Pancreas (tissue), 10 donors: ENCODE results near the gene ACSL5. TPM values are rescaled to one million over a fixed set of nuclear protein-coding genes. Genes with fewer than 3 reads are reported as not detected.

Source experiments
- ATAC-seq, 4 donors: fragments of 200-7000 bp; cut with Tn5 transposase; one replicate each; pipeline versions ENCODE4 v1.8.0 to v1.9.1; 2020; ENCODE audit warnings: mild to moderate bottlenecking in 4 of 4, moderate library complexity in 4 of 4
- DNase-seq, 6 donors: peaks; one replicate each; pipeline ENCODE4 v3.0.0-alpha.2; 2020
- FAIRE-seq: peaks from 2 replicates; lab custom pipeline; 2012; peaks lifted over from hg19 to GRCh38; lab: Jason Lieb, UNC
- H3K27ac ChIP-seq, 4 donors: fragments of 200-600 bp; sonication (generic); 1 replicate in 3 of 4; 2 replicates in 1 of 4; pipeline versions ENCODE4 v1.5.0 to v1.8.0; 2020
- H3K27me3 ChIP-seq, 4 donors: fragments of 200-600 bp; one replicate each; pipeline ENCODE4 v1.8.0; 2021
- H3K36me3 ChIP-seq, 3 donors: fragments of 200-600 bp; sonication (generic) in 1 of 3; one replicate each; pipeline versions ENCODE4 v1.5.0 to v1.8.0; 2020 to 2021
- H3K4me1 ChIP-seq, 3 donors: fragments of 200-600 bp; one replicate each; pipeline ENCODE4 v1.8.0; 2021
- H3K4me3 ChIP-seq, 4 donors: fragments of 200-600 bp; sonication (generic) in 2 of 4; one replicate each; pipeline versions ENCODE4 v1.5.0 to v1.8.0; 2020 to 2021
- H3K9me3 ChIP-seq, 4 donors: fragments of 200-600 bp; one replicate each; pipeline ENCODE4 v1.8.0; 2021
- CTCF ChIP-seq, 4 donors: fragments of 200-600 bp; sonication (generic) in 3 of 4; IDR thresholded peaks; one replicate each; pipeline versions ENCODE4 v1.5.0 to v1.8.0; 2021; ENCODE audit warnings: antibody characterized with exemption in 4 of 4
- WGBS, 2 donors: extraction: QIAGEN DNeasy Blood & Tissue Kit; methylation state at CpG; one replicate each; pipeline ENCODE4 v1.1.7; 2013; 5-methylcytosine and 5-hydroxymethylcytosine counted together
- intact Hi-C, 3 donors: fragments of 100-400 bp; cut with DNase I; formaldehyde crosslinking; loops; one replicate each; pipeline versions ENCODE4 v1.11.1 to v1.14.2; 2022
- polyA plus RNA-seq, 2 donors: library from polyadenylated mRNA; stranded (reverse); fragments of 200-250 nt; gene quantifications; one replicate each; pipeline ENCODE4 v1.2.3, GENCODE V29; 2013
- total RNA-seq, 6 donors: library from RNA; stranded (reverse); fragmentation: NEBNext Ultra II Directional in 4 of 6; extraction: Animal tissue kit (Norgen Biotek cat#: 25700) in 4 of 6; gene quantifications; one replicate each; pipeline versions ENCODE4 v1.2.1 to v1.2.4, GENCODE V29; 2021 to 2023
- donor health status: healthy with polysubstance abuse.
- donor health status: DM: no; HTN: no; CAD: no; lungs with moderate emphysema.
- donor health status: DM: no; HTN: no; CAD: no.
- donor health status: control.
- donor health status: control.
- donor health status: Bipolar disorder and iron deficiency.
- donor health status: DM: yes; HTN: yes; CAD: no.
- donor health status: DM: no; HTN: no; CAD: no.
- donor health status: DM: no; HTN: no; CAD: no.
- donor health status: DM: yes; HTN: yes; CAD: no.

ACSL5 gene
- total and polyA plus RNA-seq, 8 donors: 2.2 to 7.2 (median 3.7) TPM

DNA sequence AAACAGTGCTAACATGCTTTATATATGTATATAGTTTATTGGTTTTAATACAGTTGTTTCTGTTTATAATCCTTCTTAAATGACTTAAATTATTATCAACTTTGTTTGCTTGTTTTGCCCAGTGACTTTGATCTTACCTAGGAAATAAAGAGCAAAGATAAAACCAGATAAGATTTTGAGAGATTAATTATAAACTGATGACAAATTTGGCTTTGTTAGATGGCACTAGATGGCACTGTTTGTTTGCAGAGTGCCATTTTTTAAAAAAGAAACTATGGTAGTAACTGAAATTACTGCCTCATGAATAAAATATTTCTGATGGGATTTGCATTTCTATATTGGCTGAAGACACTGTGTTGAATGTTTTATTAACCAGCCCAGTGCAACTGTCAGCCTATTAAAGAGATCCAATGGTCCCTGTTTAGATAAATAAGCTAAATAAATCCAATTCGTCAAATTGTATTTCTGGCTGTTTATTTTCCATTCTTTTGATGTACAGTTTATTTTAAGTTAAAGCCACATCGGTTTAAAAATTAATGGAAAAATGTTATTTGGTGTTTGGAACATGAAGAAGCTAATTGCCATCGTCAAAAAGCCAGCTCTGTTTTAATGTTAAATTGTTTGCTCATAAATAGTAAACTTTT, 101.8 kb downstream of the ACSL5 start:
- peak in 1 of 4 donors; percentile 10 for TF ChIP-seq CTCF (IDR thresholded peaks at IDR 0.05)
- Histone ChIP-seq H3K27me3 (no peaks in the 10 kb centered on the region), H3K9me3 (no peaks in the 10 kb centered on the region), H3K27ac (no peak overlapping the region), H3K36me3 (no peaks in the 10 kb centered on the region), H3K4me1 (no peaks in the 10 kb centered on the region), H3K4me3 (no peak overlapping the region)
- FAIRE-seq (peak; percentile 74), ATAC-seq (peak in 2 of 4 donors; percentile 36 to 46), DNase-seq (no peak)
- intact Hi-C loops: no loop called here
- 58 to 70% methylated on average over 3 of the region's 3 CpGs for WGBS, 2 donors

Other genes with a start within 250 kb of the ACSL5 start
- gene GPAM, start 190.4 kb upstream of the ACSL5 start, total RNA-seq: 10 to 100 TPM in 2 of 6 donors, 1 to 10 TPM in 4; 3.3 to 29.4 (median 4.5) TPM
- 1 to 10 TPM; 2.9 to 4.2 TPM for gene GPAM, start 190.4 kb upstream of the ACSL5 start, polyA plus RNA-seq
- gene TECTB, start 90.7 kb upstream of the ACSL5 start, total RNA-seq: not detected
- gene TECTB, start 90.7 kb upstream of the ACSL5 start, polyA plus RNA-seq: not detected
- 10 to 100 TPM in 4 of 6 donors, 1 to 10 TPM in 2; 8.0 to 18.8 (median 10.9) TPM for gene ZDHHC6, start 72.8 kb downstream of the ACSL5 start, total RNA-seq
- 10 to 100 TPM; 19.2 to 39.2 TPM for gene ZDHHC6, start 72.8 kb downstream of the ACSL5 start, polyA plus RNA-seq
- gene VTI1A, start 73.1 kb downstream of the ACSL5 start, total RNA-seq: 10 to 100 TPM; 10.6 to 20.2 (median 13.6) TPM
- 1 to 10 TPM; 7.3 to 8.7 TPM for gene VTI1A, start 73.1 kb downstream of the ACSL5 start, polyA plus RNA-seq